ENCODE data around the gene IL15RA.
"Not testable (repeated sequence)": the region's sequence is repeated elsewhere in the genome, so short reads cannot be mapped to it uniquely, and the experiment has no call there.

IL15RA gene

DNA sequence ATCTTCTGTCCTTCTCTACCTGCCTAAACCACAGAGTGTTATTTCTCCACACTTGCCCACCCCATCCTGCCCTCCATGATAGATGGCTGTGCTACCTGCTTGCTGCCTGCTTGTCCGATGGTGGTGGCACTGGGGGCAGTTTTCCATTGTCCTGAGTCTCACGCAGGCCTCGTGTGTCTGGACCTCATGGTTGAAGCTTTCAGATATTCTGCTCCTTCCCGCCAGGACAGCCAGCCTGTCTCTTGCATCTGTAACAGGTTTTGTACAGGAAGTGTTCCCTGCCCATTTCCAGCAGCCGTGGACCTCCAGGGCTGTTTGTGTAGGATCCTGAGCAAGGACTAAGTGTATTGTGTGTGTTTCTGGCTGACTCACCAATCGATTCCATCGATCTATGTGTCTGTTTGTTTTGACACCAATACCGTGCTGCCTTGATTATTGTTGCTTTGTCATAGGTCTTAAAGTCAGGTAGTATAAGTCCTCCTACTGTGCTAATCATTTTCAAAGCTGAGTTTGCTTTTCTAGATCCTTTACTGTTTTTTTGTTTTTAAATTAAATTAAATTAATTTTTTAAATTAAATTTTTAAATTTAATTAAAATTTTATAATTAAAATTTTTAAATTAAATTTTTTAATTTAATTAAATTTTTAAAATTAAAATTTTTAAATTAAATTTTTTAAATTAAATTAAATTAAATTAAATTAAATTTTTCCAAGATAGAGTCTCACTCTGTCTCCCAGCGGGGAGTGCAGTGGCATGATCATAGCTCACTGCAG lies 8.5 kb downstream of the IL15RA start:
- no peak for DNase-seq

- DNase-seq = no peak
Measured at GRCh38 chr10:5968037-5968680, 9.2 kb downstream of the IL15RA start.

GRCh38 chr10:5965266-5965665 lies 12.1 kb downstream of the IL15RA start:
- DNase-seq = no peak

- DNase-seq = no peak
Measured at GRCh38 chr10:5964736-5965135, 12.6 kb downstream of the IL15RA start.

DNA sequence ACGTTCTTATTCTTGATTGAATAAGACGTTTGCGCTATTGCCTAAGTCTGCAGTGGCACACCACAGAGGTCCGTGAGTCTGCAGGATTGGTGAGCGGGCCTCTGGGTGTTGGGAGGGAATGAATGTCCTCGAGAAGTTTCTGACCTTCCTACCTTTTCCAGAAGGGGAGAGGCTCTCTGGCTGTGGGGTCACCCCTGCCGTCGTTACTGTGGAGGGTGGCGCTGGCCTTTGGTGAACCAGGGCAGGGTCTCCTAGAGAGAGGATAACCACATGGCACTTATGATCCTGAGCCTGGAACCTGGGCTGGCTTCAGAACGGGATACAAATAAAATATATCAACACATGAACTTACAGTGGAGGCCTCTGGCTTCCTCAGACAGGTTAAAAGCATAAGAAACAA lies 13.8 kb downstream of the IL15RA start:
- DNase-seq = no peak

DNA sequence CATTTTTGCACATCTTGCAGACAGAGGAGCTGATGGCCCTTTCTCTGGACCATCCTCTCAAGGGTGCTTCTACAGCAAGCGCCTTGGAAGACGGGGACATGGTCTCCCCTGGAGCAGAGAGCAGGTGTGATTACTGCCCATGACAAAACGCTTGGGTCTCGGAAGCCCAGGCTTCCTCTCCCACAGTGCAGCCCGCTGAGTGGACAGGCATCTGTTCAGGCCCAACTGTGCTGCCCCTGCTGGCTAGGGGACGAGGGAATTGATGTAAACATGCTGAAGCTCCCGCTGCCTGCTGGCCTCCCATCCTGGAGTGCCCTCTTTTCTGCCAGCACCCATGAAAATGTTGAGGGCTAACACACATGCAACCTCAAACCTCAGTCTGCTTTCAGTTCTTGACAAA lies 14.3 kb downstream of the IL15RA start:
- no peak for DNase-seq

GRCh38 chr10:5962358-5962940 lies 14.9 kb downstream of the IL15RA start:
- not testable (repeated sequence) for DNase-seq

GRCh38 chr10:5961405-5962100 lies 15.8 kb downstream of the IL15RA start:
- no peak for DNase-seq

DNA sequence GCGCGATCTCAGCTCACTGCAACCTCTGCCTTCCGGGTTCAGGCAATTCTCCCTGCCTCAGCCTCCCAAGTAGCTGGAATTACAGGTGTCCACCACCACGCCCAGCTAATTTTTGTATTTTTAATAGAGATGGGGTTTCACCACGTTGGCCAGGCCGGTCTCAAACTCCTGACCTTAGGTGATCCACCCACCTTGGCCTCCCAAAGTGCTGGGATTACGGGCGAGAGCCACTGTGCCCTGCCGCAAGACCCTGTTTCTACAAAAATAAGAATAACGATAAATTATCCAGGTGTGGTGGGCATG lies 16.4 kb downstream of the IL15RA start:
- DNase-seq = not testable (repeated sequence)

GRCh38 chr10:5960070-5960972 lies 17.0 kb downstream of the IL15RA start:
- DNase-seq = no peak

DNA sequence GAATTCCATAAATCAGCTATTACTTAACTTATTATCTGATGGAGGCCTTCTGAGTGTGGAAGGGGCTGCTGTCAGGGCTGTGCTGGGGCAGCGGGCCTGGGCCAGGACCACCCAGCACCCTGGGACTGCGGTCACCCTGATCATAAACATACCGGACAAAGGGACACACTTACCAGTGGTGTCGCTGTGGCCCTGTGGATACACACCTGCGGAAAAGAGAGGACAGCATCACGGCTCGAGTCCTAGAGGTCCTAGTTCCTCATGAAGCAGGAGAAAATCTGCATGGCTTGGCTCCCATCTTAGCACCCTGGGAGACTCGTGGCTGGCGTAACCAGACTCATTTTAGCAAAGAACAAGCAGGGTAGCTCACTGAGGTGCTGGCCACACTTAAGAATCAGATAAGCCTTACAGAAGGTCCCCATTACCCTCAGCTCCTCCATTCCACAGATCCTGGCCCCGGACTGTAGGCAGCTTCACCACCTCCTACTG lies 17.7 kb downstream of the IL15RA start:
- DNase-seq = no peak

DNA sequence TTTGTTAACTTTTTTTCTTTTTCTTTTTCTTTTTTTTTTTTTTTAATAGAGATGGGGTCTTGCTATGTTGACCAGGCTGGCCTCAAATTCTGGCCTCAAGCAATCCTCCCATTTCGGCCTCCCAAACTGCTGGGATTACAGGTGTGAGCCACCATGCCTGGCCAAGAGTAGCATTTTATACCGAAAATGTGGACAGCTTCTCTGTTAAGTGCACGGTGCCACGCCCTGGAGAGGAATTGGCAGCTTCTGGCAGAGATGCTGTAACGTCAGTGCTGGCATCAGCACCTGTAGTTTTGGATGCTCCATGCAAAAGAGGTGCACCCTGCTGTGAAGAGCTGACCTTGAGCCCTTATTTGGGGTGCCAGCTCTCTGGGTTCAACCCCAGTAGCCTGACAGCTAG lies 18.2 kb downstream of the IL15RA start:
- no peak for DNase-seq

GRCh38 chr10:5958675-5959074 lies 18.7 kb downstream of the IL15RA start:
- no peak for DNase-seq

GRCh38 chr10:5958077-5958476 lies 19.3 kb downstream of the IL15RA start:
- DNase-seq = no peak

- DNase-seq = no peak
Measured at GRCh38 chr10:5956146-5956936, 21.0 kb downstream of the IL15RA start.

DNA sequence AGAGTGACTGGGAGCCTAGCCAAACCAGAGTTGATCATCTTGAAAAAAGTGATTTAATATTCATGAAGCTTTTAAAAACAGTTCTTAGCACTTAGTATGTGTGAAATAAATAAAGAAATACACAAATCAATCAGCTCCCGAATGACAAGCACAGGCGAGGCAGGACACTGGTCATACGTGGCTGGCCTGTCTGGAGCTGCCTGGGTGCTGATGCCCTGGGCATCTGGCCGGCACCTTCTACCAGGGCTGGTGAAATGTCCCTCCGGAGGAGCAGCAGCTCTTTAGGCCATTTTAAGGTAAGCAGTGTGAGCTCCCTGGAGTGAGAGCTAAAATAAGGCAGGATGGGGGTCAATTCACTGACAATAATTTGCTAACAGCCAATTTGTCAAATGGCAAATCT lies 23.7 kb downstream of the IL15RA start:
- no peak for DNase-seq

DNA sequence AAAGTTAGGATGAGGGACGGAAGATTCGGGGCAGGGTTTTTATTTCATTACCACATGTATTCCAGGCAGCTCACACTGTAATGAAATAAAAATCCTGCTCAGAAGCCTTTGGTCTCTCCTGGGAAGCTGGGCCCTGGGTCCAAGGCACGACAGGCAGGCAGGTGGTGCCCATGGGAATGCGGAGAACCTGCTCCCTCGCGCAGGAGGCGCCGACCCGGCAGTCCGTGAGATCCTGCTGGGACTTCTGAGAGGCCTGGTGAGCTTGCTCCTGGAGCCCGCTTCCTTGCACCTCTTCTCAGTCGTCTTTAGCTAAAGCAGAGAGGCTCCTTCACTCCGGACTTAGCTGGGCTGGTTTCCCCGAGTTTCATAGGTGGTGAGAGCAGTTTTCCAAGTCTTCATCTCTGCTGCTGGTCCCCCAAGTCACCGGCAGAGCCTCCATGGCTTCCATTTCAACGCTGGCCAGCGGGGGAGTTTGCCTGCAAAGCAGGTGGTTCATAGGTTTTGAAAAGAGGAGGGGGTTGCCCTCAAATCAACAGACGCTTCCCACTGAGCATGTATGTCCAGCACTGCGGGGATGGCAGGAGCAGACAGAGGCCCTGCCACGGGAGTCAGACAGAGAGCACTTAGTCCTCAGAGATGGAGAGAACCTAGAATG lies 24.5 kb downstream of the IL15RA start:
- no peak for DNase-seq

DNA sequence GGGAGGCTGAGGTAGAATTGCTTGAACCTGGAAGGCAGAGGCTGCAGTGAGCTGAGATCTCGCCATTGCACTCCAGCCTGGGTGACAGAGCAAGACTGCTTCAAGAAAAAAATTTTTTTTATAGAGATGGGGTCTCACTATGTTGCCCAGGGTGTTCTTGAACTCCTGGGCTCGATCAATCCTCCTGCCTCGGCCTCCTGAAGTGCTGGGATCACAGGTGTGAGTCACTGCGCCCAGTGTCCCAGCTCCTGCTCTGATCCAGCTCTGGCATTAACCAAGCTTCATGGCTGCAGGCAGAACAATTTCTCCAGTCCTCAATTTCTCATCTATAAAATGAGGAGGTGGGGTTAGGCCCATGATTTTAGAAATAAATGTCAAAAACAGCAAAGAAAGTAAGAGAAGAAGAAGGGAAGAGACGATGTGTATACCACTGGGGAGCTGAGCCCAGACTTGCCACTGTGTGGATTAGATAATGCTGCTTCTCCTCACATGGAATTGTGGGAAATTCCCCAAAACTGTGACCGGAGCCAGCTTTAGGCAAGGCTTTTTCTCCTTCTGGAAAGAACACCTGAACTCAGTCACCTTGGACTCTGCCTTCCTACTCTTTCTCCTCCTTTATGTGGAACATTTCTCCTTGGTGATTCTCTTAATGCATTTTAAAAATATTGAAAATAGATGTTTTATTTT lies 25.5 kb downstream of the IL15RA start:
- DNase-seq = no peak

GRCh38 chr10:5951167-5951711 lies 26.1 kb downstream of the IL15RA start:
- DNase-seq = no peak

Data from activated CD4-positive, alpha-beta T cell treated with anti-CD3 and anti-CD28 coated beads for 48 hours (primary cell).